HG02981 (cell line): ENCODE data around the gene RBFOX1.

Experiments
- ATAC-seq: cut with Tn5 transposase; IDR thresholded peaks from one replicate; pipeline ENCODE4 v1.9.1; 2021; ENCODE audit warnings: mild to moderate bottlenecking, moderate library complexity; ENCODE audit not compliant: unreplicated experiment

RBFOX1 gene

GRCh38 chr16:7332611-7333010 is at the start of gene RBFOX1:
RBFOX1 (plus strand) TSS chr16:7332845.
- ATAC-seq = no peak

- no peak for ATAC-seq
Observed at GRCh38 chr16:7284780-7285179, 47.9 kb upstream of the RBFOX1 start.

- ATAC-seq = no peak
Observed at GRCh38 chr16:7285520-7285919, 47.1 kb upstream of the RBFOX1 start.

- no peak for ATAC-seq
Observed at GRCh38 chr16:7289299-7289698, 43.3 kb upstream of the RBFOX1 start.

GRCh38 chr16:7290682-7291081 is 42.0 kb upstream of the RBFOX1 start:
- ATAC-seq = no peak

GRCh38 chr16:7294020-7294419 is 38.6 kb upstream of the RBFOX1 start:
- no peak for ATAC-seq

GRCh38 chr16:7303052-7303610 is 29.5 kb upstream of the RBFOX1 start:
- no peak for ATAC-seq

- no peak for ATAC-seq
Observed at GRCh38 chr16:7303660-7304200, 28.9 kb upstream of the RBFOX1 start.

GRCh38 chr16:7304279-7304678 is 28.4 kb upstream of the RBFOX1 start:
- no peak for ATAC-seq

- no peak for ATAC-seq
Observed at GRCh38 chr16:7304958-7305357, 27.7 kb upstream of the RBFOX1 start.

- ATAC-seq = no peak
Observed at GRCh38 chr16:7313170-7313569, 19.5 kb upstream of the RBFOX1 start.

GRCh38 chr16:7314163-7314562 is 18.5 kb upstream of the RBFOX1 start:
- no peak for ATAC-seq

- no peak for ATAC-seq
Observed at GRCh38 chr16:7315813-7316212, 16.8 kb upstream of the RBFOX1 start.

- no peak for ATAC-seq
Observed at GRCh38 chr16:7316281-7316888, 16.3 kb upstream of the RBFOX1 start.

- no peak for ATAC-seq
Observed at GRCh38 chr16:7317982-7318381, 14.7 kb upstream of the RBFOX1 start.

- no peak for ATAC-seq
Observed at GRCh38 chr16:7318686-7319085, 14.0 kb upstream of the RBFOX1 start.

GRCh38 chr16:7319514-7319913 is 13.1 kb upstream of the RBFOX1 start:
- no peak for ATAC-seq

GRCh38 chr16:7321661-7322060 is 11.0 kb upstream of the RBFOX1 start:
- ATAC-seq = no peak

GRCh38 chr16:7324321-7324720 is 8.3 kb upstream of the RBFOX1 start:
- ATAC-seq = no peak

GRCh38 chr16:7325834-7326233 is 6.8 kb upstream of the RBFOX1 start:
- no peak for ATAC-seq

- no peak for ATAC-seq
Observed at GRCh38 chr16:7330709-7331108, 1.9 kb upstream of the RBFOX1 start.

- ATAC-seq = no peak
Observed at GRCh38 chr16:7331997-7332396, 648 bp upstream of the RBFOX1 start.
